Spinal cord (tissue), 10 donors: ENCODE results near the gene NUP160. TPM values are rescaled to one million over a fixed set of nuclear protein-coding genes. Genes with fewer than 3 reads are reported as not detected.
"Not testable (repeated sequence)": the region's sequence is repeated elsewhere in the genome, so short reads cannot be mapped to it uniquely, and the experiment has no call there.

ENCODE experiments used
- DNase-seq, 6 donors: peaks; one replicate each; pipeline versions ENCODE4 v3.0.0 to v3.0.0-alpha.2; 2013 to 2015; ENCODE audit warnings: low spot score in 6 of 6, low read depth in 4 of 6
- H3K27ac ChIP-seq: one replicate; pipeline ENCODE4 v1.5.1; 2013; ENCODE audit warnings: low read depth, low read length, control low read depth
- H3K27me3 ChIP-seq: one replicate; pipeline ENCODE4 v1.6.1; 2013; ENCODE audit warnings: low read length; ENCODE audit not compliant: control insufficient read depth, insufficient read depth
- H3K36me3 ChIP-seq: one replicate; pipeline ENCODE4 v1.6.1; 2013; ENCODE audit warnings: low read length; ENCODE audit not compliant: control insufficient read depth, insufficient read depth
- H3K4me1 ChIP-seq: one replicate; pipeline ENCODE4 v1.6.1; 2013; ENCODE audit warnings: low read length; ENCODE audit not compliant: control insufficient read depth, insufficient read depth
- H3K4me3 ChIP-seq: one replicate; pipeline ENCODE4 v1.5.1; 2013; ENCODE audit warnings: low read depth, low read length, control low read depth
- H3K9me3 ChIP-seq: one replicate; pipeline ENCODE4 v1.6.1; 2013; ENCODE audit warnings: low read length; ENCODE audit not compliant: control insufficient read depth, insufficient read depth
- WGBS: methylation state at CpG from one replicate; pipeline ENCODE4 v1.1.5; 2013; ENCODE audit warnings: missing lambda C conversion rate; ENCODE audit not compliant: insufficient coverage; 5-methylcytosine and 5-hydroxymethylcytosine counted together
- polyA plus RNA-seq, 2 donors: library from polyadenylated mRNA; unstranded; fragments of 120-200 nt; gene quantifications; one replicate each; pipeline ENCODE4 v1.2.1, GENCODE V29; 2013; ENCODE audit not compliant: insufficient read length in 2 of 2
- total RNA-seq, 2 donors: library from RNA; depleted of rRNA in 1 of 2; stranded (reverse); fragments of 120-200 nt in 1 of 2; fragments of >200 nt in 1 of 2; gene quantifications; one replicate each; pipeline versions ENCODE4 v1.2.3 to v1.2.4, GENCODE V29; 2013 to 2014
- donor health status: healthy.

Gene NUP160
- total and polyA plus RNA-seq, 4 donors: 30.9 to 55.5 (median 44.2) TPM

- no CpG with 5 or more reads among the region's 7 CpGs for WGBS
- H3K27ac ChIP-seq: no peak overlapping the region
- no peak for DNase-seq
- H3K4me1 ChIP-seq: no peaks in the 10 kb centered on the region
- no peak overlapping the region for H3K4me3 ChIP-seq
- no peaks in the 10 kb centered on the region for H3K9me3 ChIP-seq
- H3K36me3 ChIP-seq: peaks cover 55% of the 10 kb centered on the region
- no peaks in the 10 kb centered on the region for H3K27me3 ChIP-seq
Observed at GRCh38 chr11:47778878-47779483, 69.2 kb downstream of the NUP160 start.

- WGBS: 98% methylated on average over 3 of the region's 8 CpGs
- Histone ChIP-seq H3K27ac (no peak overlapping the region), H3K36me3 (peaks cover 45% of the 10 kb centered on the region), H3K9me3 (no peaks in the 10 kb centered on the region), H3K4me3 (no peak overlapping the region), H3K4me1 (no peaks in the 10 kb centered on the region), H3K27me3 (no peaks in the 10 kb centered on the region)
- DNase-seq: no peak
Observed at GRCh38 chr11:47775240-47775869, 72.8 kb downstream of the NUP160 start.

GRCh38 chr11:47773882-47774281, 74.3 kb downstream of the NUP160 start:
- no peak for DNase-seq
- WGBS: no CpG with 5 or more reads among the region's 3 CpGs
- Histone ChIP-seq H3K4me3 (no peak overlapping the region), H3K27ac (no peak overlapping the region), H3K4me1 (no peaks in the 10 kb centered on the region), H3K36me3 (peaks cover 34% of the 10 kb centered on the region), H3K9me3 (no peaks in the 10 kb centered on the region), H3K27me3 (no peaks in the 10 kb centered on the region)

GRCh38 chr11:47769556-47769955, 78.6 kb downstream of the NUP160 start:
- 76% methylated on average over 11 of the region's 14 CpGs for WGBS
- not testable (repeated sequence) for H3K9me3 ChIP-seq, H3K4me3 ChIP-seq, H3K27me3 ChIP-seq, DNase-seq, H3K27ac ChIP-seq
- Histone ChIP-seq H3K4me1 (peaks cover 22% of the 10 kb centered on the region), H3K36me3 (peaks cover 10% of the 10 kb centered on the region)

GRCh38 chr11:47768101-47768612, 80.0 kb downstream of the NUP160 start:
- Histone ChIP-seq H3K4me3 (peak overlapping the region; percentile 78), H3K36me3 (peaks cover 19% of the 10 kb centered on the region), H3K27ac (peak overlapping the region; percentile 99), H3K4me1 (peaks cover 22% of the 10 kb centered on the region), H3K9me3 (no peaks in the 10 kb centered on the region), H3K27me3 (no peaks in the 10 kb centered on the region)
- DNase-seq: peak; percentile 36 to 93 (median 56)
- WGBS: 2% methylated on average over 4 of the region's 12 CpGs

GRCh38 chr11:47766509-47767227, 81.5 kb downstream of the NUP160 start:
- peak; percentile 15 to 83 (median 58) for DNase-seq

GRCh38 chr11:47765086-47765485, 83.1 kb downstream of the NUP160 start:
- Histone ChIP-seq H3K27me3 (no peaks in the 10 kb centered on the region), H3K4me1 (peaks cover 22% of the 10 kb centered on the region), H3K27ac (no peak overlapping the region), H3K4me3 (no peak overlapping the region), H3K9me3 (no peaks in the 10 kb centered on the region), H3K36me3 (peaks cover 42% of the 10 kb centered on the region)
- WGBS: no CpG with 5 or more reads among the region's 2 CpGs
- no peak for DNase-seq

More at GRCh38 chr11:47766509-47767227, 81.5 kb downstream of the NUP160 start:
- Histone ChIP-seq H3K4me3 (peak overlapping the region; percentile 78), H3K27me3 (no peaks in the 10 kb centered on the region), H3K27ac (peak overlapping the region; percentile 96), H3K36me3 (peaks cover 31% of the 10 kb centered on the region), H3K9me3 (no peaks in the 10 kb centered on the region), H3K4me1 (peaks cover 22% of the 10 kb centered on the region)
- under 1% methylated on average over 65 of the region's 65 CpGs for WGBS

GRCh38 chr11:47759291-47759690, 88.9 kb downstream of the NUP160 start:
- H3K27me3 ChIP-seq, H3K27ac ChIP-seq, DNase-seq, H3K4me1 ChIP-seq, H3K9me3 ChIP-seq, H3K4me3 ChIP-seq: not testable (repeated sequence)
- WGBS: 100% methylated on average over 1 of the region's 11 CpGs
- H3K36me3 ChIP-seq: peaks cover 67% of the 10 kb centered on the region

GRCh38 chr11:47756208-47756607, 91.9 kb downstream of the NUP160 start:
- Histone ChIP-seq H3K4me3 (no peak overlapping the region), H3K9me3 (no peaks in the 10 kb centered on the region), H3K27me3 (no peaks in the 10 kb centered on the region), H3K4me1 (no peaks in the 10 kb centered on the region), H3K27ac (no peak overlapping the region), H3K36me3 (peaks cover 70% of the 10 kb centered on the region)
- no CpG with 5 or more reads among the region's 4 CpGs for WGBS
- no peak for DNase-seq
